Inferior parietal cortex (tissue), 1 donor: Measurements from ENCODE around the gene TMEM269.
"Not testable (repeated sequence)": the region's sequence is repeated elsewhere in the genome, so short reads cannot be mapped to it uniquely, and the experiment has no call there.

Source experiments
- DNase-seq: peaks from one replicate; pipeline ENCODE4 v3.0.0-alpha.2; 2016; ENCODE audit errors: extremely low spot score

The TMEM269 gene

DNA sequence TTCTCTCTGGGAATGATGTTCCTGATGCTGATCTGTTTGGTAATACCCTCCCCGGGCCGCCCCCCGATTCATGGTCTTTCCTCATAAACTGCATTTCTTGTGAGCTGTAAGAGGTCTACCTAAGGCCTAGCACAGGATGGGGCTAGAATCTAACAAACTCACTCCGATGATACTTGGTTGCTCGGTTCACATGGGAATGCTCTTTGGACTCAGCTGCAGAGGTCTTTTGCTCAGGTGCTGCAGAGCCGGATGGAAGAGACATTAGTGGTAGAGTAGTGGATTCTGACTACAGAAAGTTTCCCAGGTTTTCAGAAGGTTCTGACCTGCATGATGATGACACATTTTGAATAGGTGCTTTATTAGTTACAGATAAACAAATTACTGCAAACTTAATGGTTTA is 8.3 kb upstream of the TMEM269 start:
- DNase-seq: no peak

DNA sequence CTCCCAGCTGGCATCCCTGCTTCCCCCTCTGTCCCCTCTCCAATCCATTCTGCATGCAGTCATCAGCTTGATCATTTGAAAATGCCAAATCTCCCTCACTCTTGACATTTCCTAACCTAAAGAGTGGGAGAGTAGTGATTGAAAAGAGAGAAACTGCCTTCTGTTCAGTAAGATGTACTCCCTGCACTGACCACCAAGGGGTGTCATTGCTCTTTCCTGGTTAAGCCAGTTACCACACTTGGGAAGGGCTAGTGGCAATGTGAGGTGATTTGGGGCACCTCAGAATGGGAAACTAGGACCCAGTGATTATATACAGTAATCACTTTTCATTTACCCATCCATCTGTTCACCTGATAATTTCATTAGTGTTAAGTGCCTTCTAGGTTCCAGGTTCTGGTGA is 6.9 kb upstream of the TMEM269 start:
- DNase-seq: peak; percentile 68

DNA sequence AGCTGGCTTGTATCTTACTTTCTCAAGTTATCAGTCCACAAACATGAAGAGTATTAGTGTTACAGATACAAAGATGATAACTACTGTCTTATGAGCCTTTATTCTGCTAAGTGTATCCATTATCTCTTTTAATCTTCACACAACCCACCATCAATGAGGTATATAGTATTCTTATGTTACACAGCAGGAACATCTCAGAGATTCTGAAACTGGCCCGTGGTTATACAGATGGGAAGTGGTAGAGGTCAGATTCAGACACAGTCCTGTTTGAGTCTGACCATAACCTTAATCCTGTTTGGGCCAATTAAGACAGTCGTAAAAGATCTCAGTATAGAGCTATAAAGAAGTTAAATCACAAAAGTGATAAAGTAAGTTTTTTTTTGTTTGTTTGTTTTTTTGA is 5.1 kb upstream of the TMEM269 start:
- DNase-seq: no peak

DNA sequence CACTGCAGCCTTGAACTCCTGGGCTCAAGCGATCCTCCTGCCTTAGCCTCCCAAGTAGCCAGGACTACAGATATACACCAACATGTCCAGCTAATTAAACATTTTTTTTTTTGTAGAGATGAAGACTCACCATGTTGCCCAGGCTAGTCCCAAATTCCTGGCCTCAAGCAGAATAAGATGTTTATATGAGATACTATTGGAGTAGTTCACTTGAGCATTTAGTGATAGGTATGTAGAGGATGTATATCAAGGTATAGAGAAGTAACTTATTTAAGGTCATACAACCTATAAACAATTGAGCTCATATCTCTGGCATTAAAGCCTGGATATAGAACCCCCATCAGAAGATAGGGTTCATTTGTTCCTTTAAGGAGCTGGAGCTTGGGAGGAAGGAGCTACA is 4.6 kb upstream of the TMEM269 start:
- no peak for DNase-seq

DNA sequence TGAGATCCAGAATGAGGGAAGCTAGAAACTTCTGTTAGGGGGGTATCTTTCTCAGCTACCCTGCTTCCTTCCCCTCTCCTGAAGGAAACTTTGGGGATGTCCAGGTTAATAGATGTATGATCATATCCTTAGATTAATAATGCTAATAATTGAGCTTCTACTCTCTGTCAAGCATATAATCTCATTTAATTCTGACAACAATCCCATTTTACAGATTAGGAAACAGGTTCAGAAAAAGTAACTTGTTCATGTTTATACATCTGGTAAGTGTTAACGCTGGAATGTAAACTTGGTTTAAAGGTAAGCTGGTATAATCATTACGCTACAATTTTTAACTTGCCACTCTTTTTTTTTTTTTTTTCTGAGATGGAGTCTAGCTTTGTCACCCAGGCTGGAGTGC is 1.7 kb upstream of the TMEM269 start:
- DNase-seq: no peak

DNA sequence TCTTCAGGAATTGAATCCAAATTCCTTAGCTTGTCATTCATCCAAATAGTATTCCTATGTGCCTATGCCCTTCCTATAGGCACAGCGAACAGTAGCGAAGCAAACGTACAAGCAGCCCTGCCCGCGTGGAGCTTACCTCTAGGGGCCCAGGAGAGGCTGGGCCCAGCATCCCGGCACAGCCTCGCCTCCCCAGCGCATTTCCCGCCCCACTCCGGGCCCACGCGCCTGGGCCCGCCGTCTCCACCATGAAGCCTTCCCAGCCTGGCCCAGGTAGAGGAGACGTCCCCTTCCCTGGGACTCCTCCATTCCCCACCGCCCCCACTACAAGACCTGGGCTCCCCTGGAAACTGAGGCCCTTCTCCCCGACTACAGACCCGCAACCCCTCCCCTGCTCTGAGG is 245 bp upstream of the TMEM269 start:
- DNase-seq: no peak

DNA sequence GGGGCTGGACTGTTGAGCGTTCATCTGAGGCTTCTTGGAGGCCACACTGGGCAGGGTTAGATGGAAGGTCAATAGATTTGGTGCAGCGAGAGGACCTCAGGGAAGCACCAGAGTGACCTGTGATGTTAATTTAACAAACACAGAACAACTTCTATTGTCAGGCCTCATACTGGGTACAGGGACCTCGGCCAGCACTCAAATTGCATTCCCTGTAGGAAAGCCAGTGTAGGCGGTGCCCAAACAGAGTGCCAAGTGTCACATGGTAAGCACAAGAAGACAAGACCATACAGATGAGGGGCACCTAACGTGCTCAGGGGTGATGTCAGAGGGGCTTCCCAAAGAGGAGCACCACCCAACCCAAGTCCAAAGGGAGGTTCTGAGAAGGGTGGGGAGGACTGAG is 1.3 kb downstream of the TMEM269 start:
- no peak for DNase-seq

DNA sequence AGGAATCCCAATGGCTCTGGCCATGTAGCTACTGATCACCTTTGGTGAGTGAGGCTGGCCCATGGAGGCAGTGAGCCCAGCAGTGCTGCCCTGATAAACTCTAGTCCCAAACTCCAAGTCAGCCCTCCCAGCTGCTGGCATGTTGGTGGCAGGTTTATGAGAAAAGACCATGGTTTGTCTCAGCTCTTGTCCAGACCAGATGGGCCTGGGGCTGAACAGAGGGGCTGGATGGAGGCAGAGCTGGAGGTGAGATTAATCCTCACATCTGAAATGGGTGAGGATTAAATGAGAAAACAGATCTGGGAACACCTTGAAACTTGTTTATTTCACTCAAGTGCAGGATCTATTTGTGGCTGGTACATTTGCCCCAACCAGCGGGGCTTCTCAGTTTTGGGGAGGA is 3.2 kb downstream of the TMEM269 start:
- DNase-seq: no peak

DNA sequence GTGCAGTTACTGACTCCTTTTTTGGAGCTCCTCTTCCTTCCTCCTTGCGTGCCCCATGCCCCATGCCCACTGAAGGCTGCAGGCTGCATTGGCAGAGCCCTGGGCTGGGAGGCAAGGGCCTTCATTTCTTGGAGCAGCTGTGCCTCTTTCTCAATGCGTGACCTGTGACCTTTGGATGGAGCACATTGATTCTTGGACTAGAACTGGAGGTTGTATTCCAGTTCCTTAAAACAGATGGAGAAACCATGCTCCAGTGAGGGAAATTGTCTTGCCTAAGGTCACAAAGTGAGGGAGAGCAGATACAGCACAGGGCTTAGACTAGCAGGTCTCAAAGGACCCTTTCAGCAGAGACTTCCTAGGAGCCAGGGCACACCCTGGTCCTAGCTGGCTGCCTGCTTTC is 9.0 kb downstream of the TMEM269 start:
- no peak for DNase-seq

DNA sequence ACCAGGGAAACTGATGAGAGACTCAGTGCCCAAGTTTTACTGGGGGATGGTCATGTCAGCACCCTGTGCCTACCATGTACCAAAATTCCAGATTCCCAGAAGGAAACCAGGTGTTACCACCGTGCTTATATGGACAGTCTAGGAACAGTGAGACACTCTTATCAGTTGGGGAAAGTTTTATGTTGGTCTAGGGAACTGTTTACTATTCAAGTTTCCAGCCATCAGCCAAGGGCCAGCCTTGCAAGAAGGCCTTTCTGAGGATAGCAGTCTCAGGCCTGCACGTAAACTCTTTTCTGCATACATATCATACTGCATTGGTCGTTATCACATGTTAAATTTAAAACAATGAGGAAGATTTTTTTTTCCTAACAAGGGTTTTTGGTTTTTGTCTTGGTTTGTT is 12.6 kb downstream of the TMEM269 start:
- DNase-seq: no peak

DNA sequence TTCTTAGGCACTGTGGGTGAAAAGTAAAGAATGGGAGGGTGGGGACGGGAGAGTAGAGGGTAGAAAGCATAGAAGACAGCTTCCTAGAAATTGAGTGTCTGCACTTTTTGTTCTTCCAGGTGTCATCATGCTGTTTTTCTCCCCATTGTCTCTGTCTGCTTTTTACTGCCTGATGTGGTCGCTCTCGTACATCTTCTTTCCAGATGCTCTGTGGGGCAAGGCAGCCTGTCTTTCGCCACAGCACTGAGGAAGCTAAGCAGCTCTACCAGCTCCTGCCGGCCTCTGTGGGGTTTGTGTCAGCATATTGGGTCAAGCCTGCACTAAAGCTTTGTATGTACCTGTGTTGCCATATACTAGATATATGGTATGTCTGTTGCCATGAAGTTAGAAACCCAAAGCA is 13.2 kb downstream of the TMEM269 start:
- no peak for DNase-seq

DNA sequence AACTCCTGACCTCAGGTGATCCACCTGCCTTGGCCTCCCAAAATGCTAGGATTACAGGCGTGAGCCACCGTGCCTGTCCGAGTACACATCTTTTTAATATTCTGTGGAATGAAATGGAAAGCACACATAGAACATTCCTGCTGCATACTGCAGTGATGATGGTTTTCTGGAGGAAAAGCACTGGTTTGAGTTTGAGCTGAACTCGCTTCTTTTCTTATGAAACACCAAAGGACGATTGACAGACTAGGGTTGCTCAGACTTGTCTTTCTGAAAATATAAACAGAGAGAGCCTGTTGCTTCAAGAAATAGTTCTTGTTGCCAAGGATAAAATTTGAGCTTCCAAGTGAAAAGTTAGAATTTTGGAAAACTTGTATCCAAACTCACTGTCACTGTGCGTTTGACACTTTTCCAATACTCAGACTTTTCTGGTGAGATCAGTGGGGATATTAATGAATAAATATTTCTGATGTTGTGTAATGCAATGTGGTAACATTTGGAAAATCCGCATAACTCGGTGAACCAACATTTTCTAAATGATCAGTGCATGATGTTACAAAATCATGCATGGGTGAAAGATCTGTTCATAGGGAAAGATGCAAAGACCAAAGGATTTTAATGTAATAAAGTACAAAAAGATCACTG is 17.2 kb downstream of the TMEM269 start:
- no peak for DNase-seq

DNA sequence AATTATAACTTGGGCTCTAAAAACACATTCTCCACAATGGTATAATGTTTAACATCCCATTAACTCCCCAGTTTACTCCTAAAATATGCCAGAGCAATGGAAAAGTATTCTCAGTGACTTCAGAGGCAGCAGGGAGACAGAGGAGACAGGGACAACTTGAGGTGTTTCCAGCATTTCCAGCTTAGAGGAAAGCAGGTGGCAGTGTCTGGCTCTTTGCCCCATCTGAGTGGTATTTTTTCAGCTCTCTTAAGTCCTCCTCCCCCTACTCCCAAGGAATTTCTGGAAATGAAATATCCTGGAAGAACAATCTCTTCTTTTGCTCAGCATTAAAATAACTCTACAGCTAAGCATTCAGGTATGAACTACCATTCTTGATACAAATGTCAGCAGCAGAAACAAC is 21.4 kb downstream of the TMEM269 start:
- DNase-seq: no peak

DNA sequence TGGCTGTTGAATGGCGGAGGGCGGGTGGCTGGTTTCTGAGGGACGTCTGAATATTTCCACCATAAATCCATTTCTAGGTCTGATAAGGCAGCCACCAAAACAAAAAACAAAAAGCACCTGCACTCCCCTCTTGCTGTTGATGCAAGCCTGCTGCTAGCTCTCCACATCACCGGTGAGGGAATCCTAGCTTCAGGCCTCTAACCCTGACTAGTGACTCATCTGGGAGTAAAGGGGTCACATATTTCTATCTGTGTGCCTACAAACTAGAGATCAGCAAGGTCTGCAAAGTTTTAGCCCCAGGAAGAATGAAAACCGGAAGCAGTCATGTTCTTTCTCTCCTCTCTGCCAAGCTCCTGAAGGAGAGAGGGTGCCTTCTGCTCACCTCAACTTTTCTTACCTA is 21.8 kb downstream of the TMEM269 start:
- DNase-seq: no peak

DNA sequence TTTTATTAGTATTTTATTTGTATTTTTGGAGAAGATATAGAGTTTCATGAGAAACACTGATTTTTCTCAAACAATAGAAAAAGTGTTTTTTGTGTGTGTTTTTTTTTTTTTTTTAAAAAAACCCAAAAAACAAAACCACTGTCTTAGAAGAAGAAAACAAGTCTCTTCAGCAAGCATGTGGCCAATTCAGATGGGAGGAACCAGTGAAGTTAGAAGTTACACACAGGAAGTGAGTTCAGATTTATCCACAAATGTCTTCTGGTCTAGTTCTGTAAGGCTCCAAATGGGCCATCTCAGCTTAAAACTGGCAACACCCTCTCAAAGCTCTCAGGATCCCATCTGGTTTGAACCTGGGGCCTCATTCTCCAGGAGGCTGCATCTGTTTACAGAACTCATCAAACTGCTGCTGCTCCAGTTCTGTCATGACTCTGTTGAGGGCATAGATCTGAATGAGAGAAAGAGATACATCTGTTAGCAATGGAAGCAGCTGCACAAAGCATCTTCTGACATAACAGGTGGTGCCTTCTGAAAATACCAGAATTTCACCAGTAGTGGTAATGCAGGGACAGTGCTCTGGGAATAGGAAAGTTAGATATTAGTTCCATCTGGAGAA is 22.4 kb downstream of the TMEM269 start:
- DNase-seq: no peak

DNA sequence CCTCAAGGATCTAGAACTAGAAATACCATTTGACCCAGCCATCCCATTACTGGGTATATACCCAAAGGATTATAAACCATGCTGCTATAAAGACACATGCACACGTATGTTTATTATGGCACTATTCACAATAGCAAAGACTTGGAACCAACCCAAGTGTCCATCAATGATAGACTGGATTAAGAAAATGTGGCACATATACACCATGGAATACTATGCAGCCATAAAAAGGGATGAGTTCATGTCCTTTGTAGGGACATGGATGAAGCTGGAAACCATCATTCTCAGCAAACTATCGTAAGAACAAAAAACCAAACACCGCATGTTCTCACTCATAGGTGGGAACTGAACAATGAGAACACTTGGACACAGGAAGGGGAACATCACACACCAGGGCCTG is 30.0 kb downstream of the TMEM269 start:
- DNase-seq: not testable (repeated sequence)

DNA sequence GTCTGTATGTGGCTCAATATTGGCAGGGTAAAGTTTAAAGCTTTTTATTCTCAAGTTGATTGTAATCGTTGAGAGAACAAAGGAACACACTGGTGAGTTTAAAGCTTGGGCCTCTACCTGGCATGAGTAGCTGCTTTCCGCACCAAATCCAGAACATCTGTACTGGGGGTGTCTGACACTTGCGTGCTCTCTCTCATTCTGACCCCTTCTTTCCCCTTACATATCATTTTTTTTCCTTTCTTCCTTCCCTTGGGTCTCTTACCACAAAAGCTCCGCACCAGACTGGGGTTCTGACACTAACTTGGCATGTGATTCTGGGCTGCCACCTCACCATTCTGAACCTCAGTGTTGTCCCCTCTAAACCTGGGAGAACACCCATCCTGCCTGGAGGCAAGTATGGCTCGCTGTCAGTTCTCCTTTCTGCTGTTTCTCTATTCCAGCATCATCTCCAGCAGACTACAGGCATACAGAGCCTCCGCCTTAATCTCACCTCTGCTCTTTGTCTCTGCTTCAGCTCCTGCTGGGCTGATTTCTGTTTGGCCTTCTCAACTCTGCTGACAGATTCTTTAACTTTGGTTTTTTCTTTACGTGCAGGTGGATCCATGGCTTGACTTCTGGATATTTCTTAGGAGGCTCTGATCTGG is 31.3 kb downstream of the TMEM269 start:
- no peak for DNase-seq

DNA sequence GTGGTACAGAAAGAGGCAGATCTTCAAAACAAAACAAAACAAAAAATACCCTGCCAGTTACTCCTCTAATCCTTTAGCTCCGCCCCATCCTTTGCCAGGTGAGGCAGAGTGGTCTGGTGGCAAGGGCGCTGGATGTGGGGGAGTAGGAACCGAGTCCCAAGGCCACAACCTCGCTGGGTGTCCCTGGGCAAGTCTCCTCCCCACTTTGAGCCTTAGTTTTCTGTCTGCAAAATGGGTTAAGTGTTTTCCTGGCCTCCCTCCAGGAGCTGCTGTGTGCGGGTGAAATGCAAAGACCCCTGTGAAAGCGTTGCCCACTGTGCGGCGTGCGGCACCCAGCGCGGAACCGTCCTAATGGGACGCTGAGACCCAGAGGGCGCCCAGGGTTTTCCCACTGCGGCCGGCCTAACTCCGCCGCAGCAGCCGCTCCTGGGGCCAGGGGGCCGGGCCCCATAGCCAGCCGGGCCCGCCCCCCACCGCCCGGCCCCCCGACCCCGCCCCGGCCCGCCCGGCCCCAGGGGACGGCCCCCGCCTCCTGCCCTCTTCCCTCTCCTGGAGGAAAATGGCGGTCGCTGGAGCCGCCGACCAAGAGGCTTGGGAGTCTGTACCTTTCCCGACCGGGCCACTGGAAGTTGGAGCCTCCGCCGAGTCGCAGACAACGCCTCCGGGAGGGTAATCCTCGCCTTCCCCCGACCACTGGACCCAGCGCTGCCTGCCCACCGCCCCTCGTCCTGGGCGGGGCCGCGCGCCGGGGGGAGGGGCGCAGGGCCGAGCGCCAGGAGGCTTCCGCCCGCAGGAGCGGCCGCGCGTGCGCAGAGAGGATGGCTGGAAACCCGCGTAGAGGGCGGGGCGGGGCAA is 32.0 kb downstream of the TMEM269 start, which contains the start of the genes ERMAP and SVBP:
Gene ERMAP (plus strand): TSS at position 538 of the 855 bp plus-strand sequence. CDS start 13,327 bp downstream, outside the sequence.
Gene SVBP (minus strand): TSS at position 813 of the 855 bp plus-strand sequence. CDS start 853 bp downstream, outside the sequence.
- peak; percentile 84 for DNase-seq

DNA sequence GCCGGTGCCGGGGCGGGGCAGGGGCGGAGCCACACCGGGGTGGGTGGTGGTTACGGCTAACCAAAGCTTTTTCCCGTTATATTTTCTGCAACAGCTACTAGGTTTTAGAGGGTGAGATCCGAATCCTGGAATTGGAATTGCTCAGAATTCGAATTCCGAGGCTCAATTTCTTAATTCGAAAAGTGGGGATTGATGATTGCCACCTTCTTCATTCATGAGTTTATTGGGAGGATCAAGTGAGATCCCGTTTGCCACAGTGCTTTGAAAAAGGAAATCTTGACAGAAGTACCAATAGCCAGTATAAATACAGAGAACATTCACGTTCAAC is 32.6 kb downstream of the TMEM269 start:
- no peak for DNase-seq

DNA sequence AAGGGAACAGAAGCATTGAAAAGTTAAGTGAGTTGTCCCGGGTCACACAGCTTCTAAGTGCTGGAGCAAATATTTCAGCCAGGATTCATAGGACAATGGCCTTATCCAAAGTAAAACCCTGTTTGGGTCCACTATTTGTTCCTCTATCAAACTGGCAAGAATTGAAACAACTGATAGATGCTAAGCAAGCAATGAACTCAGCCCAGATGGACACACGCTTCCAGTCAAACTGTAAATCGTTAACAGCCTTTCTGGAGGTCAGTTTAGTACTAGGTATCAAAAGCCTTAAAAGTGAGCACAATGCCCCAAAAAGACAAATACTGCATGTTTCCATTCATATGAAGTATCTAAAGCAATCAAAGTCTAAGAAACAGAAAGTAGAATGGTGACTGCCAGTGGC is 33.2 kb downstream of the TMEM269 start:
- DNase-seq: no peak

DNA sequence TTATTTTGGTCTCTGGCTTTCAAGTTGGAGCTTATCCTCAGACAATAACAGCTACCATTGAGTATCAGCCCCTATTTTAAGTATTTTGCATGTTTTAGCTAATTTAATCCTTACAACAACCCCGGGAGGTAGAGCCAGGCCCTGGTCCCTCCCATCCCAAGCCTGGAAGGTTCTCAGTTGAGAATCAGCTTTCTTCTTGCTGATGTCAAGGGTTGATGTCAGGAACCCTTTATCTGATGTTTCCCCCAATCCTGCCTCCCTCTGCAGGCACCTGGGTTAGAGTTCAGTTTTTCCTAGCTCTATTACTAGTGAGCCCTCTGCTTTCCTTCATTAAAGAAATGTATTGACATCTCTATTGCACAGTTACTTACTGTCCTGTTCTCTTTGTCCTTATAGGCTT is 36.0 kb downstream of the TMEM269 start:
- DNase-seq: no peak

DNA sequence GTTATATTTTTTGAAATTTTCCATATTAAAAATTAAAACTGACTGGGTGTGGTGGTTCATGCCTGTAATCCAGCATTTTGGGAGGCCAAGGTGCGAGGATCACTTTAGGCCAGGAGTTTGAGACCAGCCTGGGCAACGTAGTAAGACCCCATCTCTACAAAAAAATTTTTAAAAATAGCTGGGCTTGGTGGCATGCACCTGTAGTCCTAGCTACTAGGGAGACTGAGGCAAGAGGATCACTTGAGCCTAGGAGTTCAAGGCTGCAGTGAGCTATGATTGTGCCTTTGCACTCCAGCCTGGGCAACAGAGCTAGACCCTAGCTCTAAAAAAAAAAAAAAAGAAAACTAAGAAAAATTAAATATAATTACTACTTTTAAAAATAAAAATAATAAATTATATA is 36.9 kb downstream of the TMEM269 start:
- DNase-seq: no peak
